Retinal pigment epithelial cell (primary cell): ENCODE results near the gene ARSB.
A peak's percentile ranks its signal among the peaks of the same experiment; 100 is the strongest.

ENCODE experiments used
- DNase-seq: peaks from one replicate; pipeline ENCODE4 v3.0.0-alpha.2; 2010; ENCODE audit warnings: low read depth
- H3K4me3 ChIP-seq: 2 replicates; pipeline ENCODE4 v1.5.1; 2011; ENCODE audit warnings: mild to moderate bottlenecking, low read length, control low read depth, moderate library complexity
- TF ChIP-seq, protein P1 (sequence below): conservative IDR thresholded peaks from 2 replicates; pipeline ENCODE4 v1.5.1; 2011; ENCODE audit warnings: low read depth, low read length, control low read depth, inconsistent platforms

ARSB gene

GRCh38 chr5:78956901-78957300 lies 28.2 kb downstream of the ARSB start:
- no peak overlapping the region for H3K4me3 ChIP-seq
- peak; percentile 70 for DNase-seq
- TF ChIP-seq, protein P1, sequence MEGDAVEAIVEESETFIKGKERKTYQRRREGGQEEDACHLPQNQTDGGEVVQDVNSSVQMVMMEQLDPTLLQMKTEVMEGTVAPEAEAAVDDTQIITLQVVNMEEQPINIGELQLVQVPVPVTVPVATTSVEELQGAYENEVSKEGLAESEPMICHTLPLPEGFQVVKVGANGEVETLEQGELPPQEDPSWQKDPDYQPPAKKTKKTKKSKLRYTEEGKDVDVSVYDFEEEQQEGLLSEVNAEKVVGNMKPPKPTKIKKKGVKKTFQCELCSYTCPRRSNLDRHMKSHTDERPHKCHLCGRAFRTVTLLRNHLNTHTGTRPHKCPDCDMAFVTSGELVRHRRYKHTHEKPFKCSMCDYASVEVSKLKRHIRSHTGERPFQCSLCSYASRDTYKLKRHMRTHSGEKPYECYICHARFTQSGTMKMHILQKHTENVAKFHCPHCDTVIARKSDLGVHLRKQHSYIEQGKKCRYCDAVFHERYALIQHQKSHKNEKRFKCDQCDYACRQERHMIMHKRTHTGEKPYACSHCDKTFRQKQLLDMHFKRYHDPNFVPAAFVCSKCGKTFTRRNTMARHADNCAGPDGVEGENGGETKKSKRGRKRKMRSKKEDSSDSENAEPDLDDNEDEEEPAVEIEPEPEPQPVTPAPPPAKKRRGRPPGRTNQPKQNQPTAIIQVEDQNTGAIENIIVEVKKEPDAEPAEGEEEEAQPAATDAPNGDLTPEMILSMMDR, result no peak

DNA sequence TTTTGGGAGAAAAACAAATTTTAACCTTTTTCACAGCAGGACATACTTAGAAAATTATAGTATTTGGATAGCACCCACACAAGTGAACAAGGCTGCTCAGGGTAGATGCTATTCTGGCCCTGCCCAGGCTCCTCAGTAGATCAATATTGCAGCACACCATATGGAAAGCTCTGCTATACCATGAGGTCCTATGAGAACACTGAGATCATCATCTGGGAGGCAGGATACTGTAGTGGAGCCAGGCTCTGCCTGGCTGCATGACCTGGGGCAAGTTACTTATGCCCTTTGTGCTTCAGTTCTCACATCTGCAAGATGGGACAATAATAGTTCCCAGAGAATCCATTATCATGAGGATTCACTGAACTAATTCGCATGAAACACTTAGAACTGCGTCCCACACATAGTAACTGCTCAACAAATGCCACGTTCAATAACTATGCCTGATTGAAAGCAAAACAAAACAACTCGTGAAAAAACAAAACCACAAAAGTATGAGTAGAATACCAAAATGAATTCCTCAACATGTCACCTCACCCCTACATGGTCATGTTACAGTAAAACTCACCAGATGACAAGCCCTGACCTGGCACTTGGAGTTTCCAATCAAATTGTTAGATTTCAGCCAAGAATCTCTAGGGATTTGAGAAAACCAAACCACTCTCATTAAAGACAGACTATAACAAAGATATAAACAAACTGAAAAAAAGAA lies 31.9 kb downstream of the ARSB start:
- H3K4me3 ChIP-seq, result no peak overlapping the region
- DNase-seq, result no peak
- TF ChIP-seq, protein P1, result no peak

DNA sequence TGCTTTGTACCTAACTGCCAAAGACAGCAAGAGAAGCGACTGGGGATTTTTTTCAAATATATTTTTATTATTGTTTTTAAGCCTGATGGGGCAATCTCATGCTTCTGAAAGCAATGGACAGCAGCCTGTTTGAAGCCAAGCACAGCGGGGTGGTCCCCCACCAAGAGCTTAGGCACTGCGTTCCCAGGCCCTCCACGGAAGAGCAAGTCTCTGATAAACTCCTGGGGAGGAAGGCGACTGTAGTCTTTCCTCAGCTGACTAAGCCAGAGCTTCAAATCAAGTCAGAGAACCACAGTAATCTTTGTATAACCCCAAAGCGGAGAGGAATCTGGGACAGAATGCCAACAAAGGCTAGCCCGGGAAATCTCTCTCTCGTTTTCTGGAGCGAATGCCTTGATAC lies 54.4 kb downstream of the ARSB start:
- TF ChIP-seq, protein P1, result no peak
- no peak overlapping the region for H3K4me3 ChIP-seq
- DNase-seq, result no peak

DNA sequence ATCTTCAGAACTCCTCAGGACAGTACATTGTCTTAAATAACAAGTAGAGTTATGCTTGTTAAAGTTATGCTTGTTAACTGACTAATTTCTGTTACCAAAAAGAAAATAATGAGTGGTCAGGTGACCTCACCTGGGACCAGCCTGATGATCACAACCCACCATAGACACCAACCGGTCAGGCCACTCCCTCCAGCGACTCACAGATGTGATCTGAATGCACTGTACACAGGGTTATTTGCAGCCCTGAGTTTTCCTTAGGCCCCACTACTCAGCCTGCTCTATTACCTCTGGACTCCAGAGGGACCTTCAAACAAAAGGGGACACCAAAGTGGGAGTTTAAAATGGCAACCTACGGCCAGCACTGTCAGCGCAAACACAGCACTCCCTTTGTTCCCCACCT lies 55.3 kb downstream of the ARSB start:
- no peak overlapping the region for H3K4me3 ChIP-seq
- DNase-seq, result no peak
- TF ChIP-seq, protein P1, result no peak

- H3K4me3 ChIP-seq, result no peak overlapping the region
- no peak for DNase-seq
- TF ChIP-seq, protein P1, result no peak
These were observed 57.3 kb downstream of the ARSB start for GRCh38 chr5:78927657-78928282.

GRCh38 chr5:78926252-78926651 lies 58.9 kb downstream of the ARSB start:
- H3K4me3 ChIP-seq, result no peak overlapping the region
- TF ChIP-seq, protein P1, result no peak
- no peak for DNase-seq
